GM12892 (cell line): Measurements from ENCODE around the gene LRRC36.
"Not testable (repeated sequence)": the region's sequence is repeated elsewhere in the genome, so short reads cannot be mapped to it uniquely, and the experiment has no call there.

Experiments
- DNase-seq: peaks from one replicate; pipeline ENCODE4 v3.0.0; 2011; ENCODE audit not compliant: insufficient read length
- FAIRE-seq: peaks from 2 replicates; lab custom pipeline; 2011; peaks lifted over from hg19 to GRCh38; lab: Jason Lieb, UNC
- POLR2A ChIP-seq: IDR thresholded peaks from 2 replicates; pipeline ENCODE4 v1.6.1; 2011; ENCODE audit warnings: low read depth, low read length, control low read depth
- POLR2AphosphoS5 ChIP-seq: IDR thresholded peaks from 2 replicates; pipeline ENCODE4 v1.6.1; 2011; ENCODE audit warnings: low read depth, low read length, control low read depth
- TAF1 ChIP-seq: IDR thresholded peaks from 2 replicates; pipeline ENCODE4 v1.6.1; 2011; ENCODE audit warnings: low read depth, mild to moderate bottlenecking, control low read depth, low read length, borderline replicate concordance

The LRRC36 gene

DNA sequence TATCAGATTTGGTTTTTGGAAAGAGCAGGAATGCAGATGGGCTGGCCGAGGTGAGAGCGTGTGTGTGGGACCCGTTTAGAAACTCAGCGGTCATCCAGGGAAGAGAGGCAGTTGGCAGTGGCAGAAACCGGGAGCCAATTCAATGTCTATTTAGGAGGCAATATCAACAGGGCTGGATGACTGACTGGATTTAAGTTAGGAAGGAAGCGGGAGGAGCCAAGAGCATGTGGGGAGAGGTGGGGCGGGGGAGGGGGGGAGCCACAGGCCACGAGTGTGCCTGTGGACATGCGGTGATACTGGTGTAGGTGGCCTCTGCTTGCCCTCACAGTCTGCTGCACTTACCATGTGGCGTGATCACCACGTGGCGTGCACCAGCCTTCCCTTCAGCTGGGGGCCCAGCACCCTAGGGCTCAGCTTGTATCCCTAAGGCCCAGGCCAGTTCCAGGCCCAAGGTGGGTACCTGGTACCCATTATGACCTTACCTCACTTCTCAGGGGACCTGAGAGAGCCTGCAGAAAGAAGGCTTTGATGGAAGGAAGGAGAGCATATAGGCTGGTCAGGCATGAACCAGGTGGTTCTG lies 77.5 kb downstream of the LRRC36 start:
- no peak for TF ChIP-seq TAF1
- TF ChIP-seq POLR2A, result no peak
- no peak for TF ChIP-seq POLR2AphosphoS5
- DNase-seq (no peak), FAIRE-seq (no peak)

DNA sequence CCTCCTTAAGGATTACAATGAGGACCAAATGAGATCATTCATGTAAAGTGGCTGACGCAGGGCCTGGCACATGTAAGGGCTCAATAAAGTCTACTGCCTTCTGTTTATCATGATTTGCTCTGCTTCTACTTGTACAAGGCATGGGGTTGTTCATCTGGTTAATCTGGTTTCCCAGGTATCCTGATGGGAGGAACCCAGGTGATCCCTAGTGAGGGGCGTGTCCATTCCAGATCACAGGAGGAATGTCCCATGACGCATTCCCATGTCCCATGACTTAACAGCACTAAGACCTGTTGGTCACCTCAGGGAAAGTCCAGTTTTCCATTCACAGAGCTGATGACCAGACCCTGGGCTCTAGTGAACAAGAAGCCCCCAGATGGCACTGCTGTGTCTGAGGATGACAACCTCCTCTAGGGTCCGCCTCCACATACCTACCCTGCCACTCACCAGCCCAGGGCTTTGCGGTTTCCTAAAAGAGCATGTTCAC lies 78.2 kb downstream of the LRRC36 start:
- DNase-seq (no peak), FAIRE-seq (no peak)
- no peak for TF ChIP-seq POLR2AphosphoS5
- TF ChIP-seq TAF1, result no peak
- TF ChIP-seq POLR2A, result no peak

DNA sequence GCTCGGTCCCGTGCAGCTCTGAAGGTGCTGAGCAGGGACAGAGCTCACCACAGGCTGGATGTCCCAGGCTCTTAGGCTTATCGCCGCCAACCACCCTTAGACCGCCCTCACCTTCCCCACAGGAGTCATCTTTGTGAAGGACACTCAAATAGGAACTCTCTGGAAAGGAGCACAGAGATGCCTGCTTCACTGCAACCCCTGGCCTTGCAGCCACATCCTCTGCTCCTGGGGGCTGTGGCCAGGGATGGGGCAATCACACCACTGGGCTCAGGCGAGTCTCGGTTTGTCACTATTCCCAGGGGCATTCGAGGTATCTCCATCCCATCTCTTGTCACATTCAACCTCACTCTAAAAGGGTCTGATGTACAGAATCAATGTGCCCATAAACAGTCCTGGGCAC lies 78.7 kb downstream of the LRRC36 start:
- no peak for FAIRE-seq
- DNase-seq, result no peak
- no peak for TF ChIP-seq POLR2A
- no peak for TF ChIP-seq POLR2AphosphoS5
- TF ChIP-seq TAF1, result no peak

DNA sequence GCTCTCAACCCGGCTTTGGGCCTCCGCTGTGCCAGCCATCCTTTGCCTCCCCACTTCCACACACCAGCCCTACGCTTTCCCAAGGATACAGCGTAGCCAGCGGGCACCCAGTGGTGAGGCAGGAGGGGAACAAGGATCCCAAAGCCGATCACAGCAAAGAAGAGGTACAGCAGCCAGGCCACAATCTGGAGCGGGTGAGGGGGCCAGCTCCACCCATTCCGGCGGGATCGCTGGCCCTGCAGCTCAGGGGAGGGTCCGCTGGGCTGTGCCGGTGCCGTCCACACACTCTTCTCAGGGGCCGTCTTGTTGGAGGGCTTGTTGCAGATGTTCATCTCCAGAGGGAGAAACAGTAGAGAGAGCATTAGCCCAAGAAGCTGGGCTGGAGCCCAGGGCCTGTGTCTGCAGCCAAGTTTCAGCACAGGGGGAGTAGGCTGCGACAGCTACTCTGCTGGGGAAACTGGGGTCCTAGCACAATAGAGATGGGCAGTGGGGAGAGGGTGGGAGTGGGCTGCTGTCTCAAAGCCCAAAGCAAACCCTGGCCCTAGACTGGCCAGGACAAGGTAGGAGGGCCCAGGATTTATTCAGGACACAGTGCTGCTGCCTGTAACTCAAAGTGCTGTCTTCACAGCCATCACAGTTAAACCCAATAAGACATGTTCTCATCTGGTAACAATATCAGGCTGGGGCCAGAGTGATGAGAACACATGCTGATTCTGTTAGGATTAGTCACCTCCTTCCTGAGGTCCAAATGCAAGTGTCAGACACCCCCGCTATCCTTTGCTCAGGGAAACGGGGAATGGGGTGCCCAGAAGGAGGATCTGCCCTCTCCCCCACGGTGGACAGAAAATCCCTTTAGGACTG lies 79.7 kb downstream of the LRRC36 start:
- no peak for FAIRE-seq
- TF ChIP-seq POLR2AphosphoS5, result no peak
- no peak for TF ChIP-seq POLR2A
- no peak for TF ChIP-seq TAF1

DNA sequence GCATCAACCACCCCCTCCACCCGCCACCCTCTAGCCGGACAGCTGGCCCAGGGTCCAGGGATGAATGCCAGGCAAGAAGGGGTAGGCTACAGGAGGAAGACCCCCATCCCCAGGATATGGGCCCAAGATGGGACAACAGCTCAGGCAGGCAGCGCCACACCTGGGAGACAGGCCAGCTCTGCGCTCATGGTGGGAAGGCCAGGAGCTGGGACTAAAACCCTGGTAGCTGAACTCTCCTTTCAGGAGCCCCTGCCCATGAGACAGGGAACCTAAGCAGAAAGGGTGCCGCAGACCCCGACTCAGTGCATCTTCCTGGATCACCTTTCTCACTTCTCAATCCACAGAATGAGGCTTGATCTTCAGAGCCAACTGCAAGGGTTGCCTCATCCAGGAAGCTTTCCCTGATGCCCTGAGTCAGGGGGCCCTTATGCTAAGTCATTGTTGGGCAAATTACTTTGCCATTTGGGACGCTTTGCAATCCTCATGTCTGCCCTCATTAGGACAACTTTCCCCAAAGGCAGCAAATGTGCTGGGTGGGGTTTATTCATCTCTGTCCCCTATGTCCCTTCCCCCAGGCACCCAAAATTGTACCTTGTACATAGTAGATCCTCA lies 80.7 kb downstream of the LRRC36 start:
- TF ChIP-seq POLR2AphosphoS5 (no peak), TAF1 (no peak), POLR2A (no peak)
- no peak for DNase-seq

More for the DNA sequence above, 79.7 kb downstream of the LRRC36 start:
- DNase-seq, result no peak

DNA sequence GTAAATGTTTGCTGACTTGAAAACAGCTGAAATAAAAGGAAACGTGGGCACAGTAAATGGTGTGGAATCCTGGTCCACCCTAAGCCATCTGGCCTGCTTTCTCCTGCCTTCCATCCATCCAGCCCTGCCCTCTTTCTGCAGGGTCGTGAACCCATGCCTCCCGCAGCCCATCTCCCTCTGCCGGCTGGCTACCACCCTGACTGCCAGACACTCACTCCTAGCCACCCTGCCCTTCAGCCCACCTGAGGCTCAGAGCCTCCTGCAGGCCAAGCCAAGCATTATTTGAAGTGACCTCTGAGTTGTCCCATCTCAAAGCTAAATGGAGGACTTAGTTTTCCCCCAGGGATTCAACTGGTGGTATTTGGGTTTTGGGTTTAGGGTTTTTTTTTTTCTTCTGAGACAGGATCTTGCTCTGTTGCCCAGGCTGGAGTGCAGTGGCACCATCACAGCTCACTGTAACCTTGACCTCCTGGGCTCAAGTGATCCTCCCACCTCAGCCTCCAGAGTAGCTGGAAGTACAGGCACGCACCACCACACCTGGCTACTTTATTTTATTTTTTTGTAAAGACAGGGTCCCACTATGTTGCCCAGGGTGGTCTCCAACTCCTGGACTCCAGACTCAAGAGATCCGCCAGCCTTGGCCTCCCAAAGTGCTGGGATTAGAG lies 81.3 kb downstream of the LRRC36 start:
- FAIRE-seq (no peak), DNase-seq (no peak)
- TF ChIP-seq TAF1, result no peak

More for the DNA sequence above, 80.7 kb downstream of the LRRC36 start:
- no peak for FAIRE-seq

DNA sequence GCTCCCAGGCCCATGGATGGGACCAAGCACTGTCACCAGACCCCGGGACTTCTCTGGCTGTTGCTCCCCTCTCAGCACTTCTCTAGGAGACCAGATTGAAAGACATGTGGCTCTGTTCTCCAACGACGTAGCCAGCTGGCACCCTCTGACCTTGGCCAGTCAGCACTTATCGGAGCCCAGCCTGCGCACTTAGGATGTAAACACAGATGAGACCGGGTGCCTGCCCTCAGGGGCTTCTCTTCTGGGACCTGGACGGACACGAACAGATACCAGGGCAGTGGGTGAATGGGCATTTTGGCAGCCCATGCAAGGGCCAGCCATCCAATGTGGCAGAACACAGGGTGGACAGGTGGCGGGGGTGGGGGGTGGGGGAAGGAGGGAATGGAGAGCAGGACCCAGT lies 83.0 kb downstream of the LRRC36 start:
- DNase-seq, result no peak
- no peak for FAIRE-seq
- TF ChIP-seq POLR2AphosphoS5 (no peak), TAF1 (no peak), POLR2A (no peak)

DNA sequence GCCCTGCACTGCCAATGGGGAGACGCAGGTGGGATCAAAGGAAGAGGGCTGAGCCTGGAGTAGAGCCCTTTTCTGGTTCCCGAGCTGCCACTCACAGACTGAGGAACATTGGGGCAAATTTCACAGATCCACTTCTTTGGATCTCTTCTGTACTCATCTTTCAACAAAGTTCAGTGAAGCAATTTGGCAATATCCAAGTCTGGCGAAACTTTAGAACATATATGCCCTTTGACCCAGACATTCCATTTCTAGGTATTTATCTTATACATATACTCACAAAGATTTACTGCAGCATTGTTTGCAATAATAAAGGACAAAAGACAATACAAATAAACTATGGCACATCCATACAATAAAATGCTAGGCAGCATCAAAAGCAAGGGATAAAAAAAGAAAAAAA lies 84.7 kb downstream of the LRRC36 start:
- DNase-seq (no peak), FAIRE-seq (no peak)
- TF ChIP-seq POLR2A (no peak), POLR2AphosphoS5 (no peak), TAF1 (no peak)

DNA sequence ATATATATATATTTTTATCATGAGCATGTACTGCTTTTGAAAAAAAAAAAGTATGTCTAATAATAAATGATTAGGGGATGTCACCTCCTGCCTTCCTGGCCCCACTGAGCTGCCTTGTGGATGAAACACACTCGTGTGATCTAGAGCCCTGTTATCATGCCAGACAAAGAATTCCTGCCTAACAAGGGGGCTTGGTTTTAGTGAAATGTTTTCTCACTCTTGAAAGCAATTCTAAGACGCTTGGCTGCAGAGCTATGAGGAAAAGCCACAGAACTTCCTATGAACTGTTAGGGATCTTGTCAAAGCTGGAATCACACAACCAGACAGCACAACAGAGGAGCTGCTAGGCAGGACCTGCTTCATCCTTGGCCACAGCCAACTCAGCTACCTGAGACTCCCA lies 85.7 kb downstream of the LRRC36 start:
- no peak for FAIRE-seq
- no peak for DNase-seq
- no peak for TF ChIP-seq POLR2AphosphoS5
- TF ChIP-seq TAF1, result no peak
- no peak for TF ChIP-seq POLR2A

DNA sequence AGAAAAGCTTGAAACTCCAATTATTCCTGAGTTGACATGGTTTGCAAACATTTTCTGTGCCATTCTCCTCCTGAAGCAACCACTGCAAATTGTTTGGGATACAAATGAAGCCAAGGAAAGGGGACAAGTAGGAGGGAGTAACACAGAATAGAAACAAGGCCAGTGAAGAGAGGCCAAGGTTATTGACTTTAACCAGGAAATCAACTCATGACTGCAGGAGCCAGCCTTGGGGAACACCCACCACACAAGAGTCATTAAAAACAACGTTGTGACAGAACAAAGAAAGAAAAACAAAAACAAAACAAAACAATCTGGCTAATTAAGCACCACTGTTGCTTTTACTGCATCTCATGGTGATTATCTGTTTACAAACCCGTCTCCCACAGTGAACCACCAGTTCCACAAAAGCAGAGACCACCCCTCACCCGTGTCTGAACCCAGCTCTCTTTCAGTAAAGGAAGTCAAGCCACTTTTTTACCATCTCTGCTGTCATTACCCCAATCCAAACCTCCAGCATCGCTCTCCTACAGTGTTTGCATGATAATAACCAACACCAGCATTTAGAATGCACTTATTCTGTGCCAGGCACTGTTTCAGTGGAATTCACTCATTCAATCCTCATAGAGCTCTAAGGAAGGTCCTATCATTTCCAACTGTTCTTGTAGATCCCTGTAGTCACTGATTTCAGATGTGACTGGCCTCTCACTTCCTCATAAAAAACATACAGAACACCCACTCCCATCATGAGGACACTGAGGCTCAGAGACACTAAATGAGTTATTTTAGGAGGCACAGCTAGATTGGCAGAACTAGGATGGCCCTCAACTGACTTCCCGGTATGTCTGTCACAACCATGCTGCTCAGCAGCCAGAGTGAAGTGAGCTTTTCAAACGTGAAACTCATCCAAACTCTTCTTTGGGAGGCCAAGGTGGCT lies 87.6 kb downstream of the LRRC36 start:
- no peak for FAIRE-seq
- TF ChIP-seq POLR2AphosphoS5, result no peak
- no peak for TF ChIP-seq POLR2A
- TF ChIP-seq TAF1, result no peak
- DNase-seq, result no peak

DNA sequence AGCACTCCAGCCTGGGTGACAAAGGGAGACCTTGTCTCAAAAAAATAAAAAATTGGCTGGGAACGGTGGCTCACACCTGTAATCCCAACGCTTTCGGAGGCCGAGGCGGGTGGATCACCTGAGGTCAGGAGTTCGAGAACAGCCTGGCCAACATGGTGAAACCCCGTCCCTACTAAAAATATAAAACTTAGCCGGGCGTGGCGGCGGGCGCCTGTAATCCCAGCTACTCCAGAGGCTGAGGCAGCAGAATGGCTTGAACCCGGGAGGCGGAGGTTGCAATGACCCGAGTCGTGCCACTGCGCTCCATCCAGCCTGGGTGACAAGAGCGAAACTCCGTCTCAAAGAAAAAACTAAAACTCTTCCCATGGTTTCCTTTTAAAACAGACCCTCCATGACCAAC lies 88.8 kb downstream of the LRRC36 start:
- not testable (repeated sequence) for FAIRE-seq, DNase-seq
